ENCODE measurements around the gene TTC24. TPM values are rescaled to one million over a fixed set of nuclear protein-coding genes. Genes with fewer than 3 reads are reported as not detected.

The TTC24 gene
- polyA plus RNA-seq, 12 donors: 0.19 to 0.70 (median 0.29) TPM; not detected in 4

Other genes with a start within 250 kb of the TTC24 start
- gene CCT3, start 241.4 kb upstream of the TTC24 start, polyA plus RNA-seq (ENCODE audit: insufficient read length in 12 of 12): 100 to 1,000 TPM in 11 of 12 donors, not detected in 1; 119 to 268 (median 248) TPM
- 1 to 10 TPM in 4 of 12 donors, under 1 TPM in 6, not detected in 2; 0.60 to 1.4 (median 0.89) TPM for gene TSACC, start 241.2 kb upstream of the TTC24 start, polyA plus RNA-seq (ENCODE audit: insufficient read length in 12 of 12)
- under 1 TPM in 1 of 12 donors, not detected in 11; 0.27 TPM for gene RHBG, start 210.5 kb upstream of the TTC24 start, polyA plus RNA-seq (ENCODE audit: insufficient read length in 12 of 12)
- 10 to 100 TPM in 11 of 12 donors, not detected in 1; 44.4 to 95.3 (median 69.1) TPM for gene MEF2D, start 78.9 kb upstream of the TTC24 start, polyA plus RNA-seq (ENCODE audit: insufficient read length in 12 of 12)
- gene IQGAP3, start 7.2 kb upstream of the TTC24 start, polyA plus RNA-seq (ENCODE audit: insufficient read length in 12 of 12): 10 to 100 TPM in 1 of 12 donors, 1 to 10 TPM in 10, not detected in 1; 4.6 to 15.7 (median 7.9) TPM
- 10 to 100 TPM in 11 of 12 donors, not detected in 1; 21.4 to 36.4 (median 26.5) TPM for gene NAXE, start 12.1 kb downstream of the TTC24 start, polyA plus RNA-seq (ENCODE audit: insufficient read length in 12 of 12)
- 10 to 100 TPM in 11 of 12 donors, not detected in 1; 25.3 to 39.3 (median 28.2) TPM for gene GPATCH4, start 21.8 kb downstream of the TTC24 start, polyA plus RNA-seq (ENCODE audit: insufficient read length in 12 of 12)
- under 1 TPM in 8 of 12 donors, not detected in 4; 0.22 to 0.94 (median 0.39) TPM for gene HAPLN2, start 39.7 kb downstream of the TTC24 start, polyA plus RNA-seq (ENCODE audit: insufficient read length in 12 of 12)
- 10 to 100 TPM in 1 of 12 donors, 1 to 10 TPM in 10, not detected in 1; 1.3 to 14.7 (median 2.4) TPM for gene BCAN, start 62.4 kb downstream of the TTC24 start, polyA plus RNA-seq (ENCODE audit: insufficient read length in 12 of 12)
- gene NES, start 97.7 kb downstream of the TTC24 start, polyA plus RNA-seq (ENCODE audit: insufficient read length in 12 of 12): 1,000 to 10,000 TPM in 1 of 12 donors, 100 to 1,000 TPM in 11; 318 to 1,186 (median 743) TPM
- 100 to 1,000 TPM; 230 to 919 (median 293) TPM for gene CRABP2, start 125.9 kb downstream of the TTC24 start, polyA plus RNA-seq (ENCODE audit: insufficient read length in 12 of 12)
- gene METTL25B, start 148.7 kb downstream of the TTC24 start, polyA plus RNA-seq (ENCODE audit: insufficient read length in 12 of 12): 10 to 100 TPM in 11 of 12 donors, not detected in 1; 16.8 to 26.5 (median 19.0) TPM
- gene ISG20L2, start 149.0 kb downstream of the TTC24 start, polyA plus RNA-seq (ENCODE audit: insufficient read length in 12 of 12): 10 to 100 TPM in 11 of 12 donors, not detected in 1; 21.7 to 44.6 (median 27.8) TPM
- 10 to 100 TPM in 11 of 12 donors, not detected in 1; 34.7 to 70.4 (median 66.3) TPM for gene MRPL24, start 161.4 kb downstream of the TTC24 start, polyA plus RNA-seq (ENCODE audit: insufficient read length in 12 of 12)
- 100 to 1,000 TPM in 11 of 12 donors, not detected in 1; 134 to 205 (median 142) TPM for gene HDGF, start 172.0 kb downstream of the TTC24 start, polyA plus RNA-seq (ENCODE audit: insufficient read length in 12 of 12)
- 10 to 100 TPM in 11 of 12 donors, not detected in 1; 59.0 to 97.7 (median 65.5) TPM for gene PRCC, start 187.8 kb downstream of the TTC24 start, polyA plus RNA-seq (ENCODE audit: insufficient read length in 12 of 12)
- 1 to 10 TPM in 1 of 12 donors, under 1 TPM in 9, not detected in 2; 0.26 to 1.4 (median 0.56) TPM for gene SH2D2A, start 237.1 kb downstream of the TTC24 start, polyA plus RNA-seq (ENCODE audit: insufficient read length in 12 of 12)

All from muscle of arm (tissue), 12 donors.